ENCODE results near the gene BTN1A1. TPM values are rescaled to one million over a fixed set of nuclear protein-coding genes. Genes with fewer than 3 reads are reported as not detected.
A peak's percentile ranks its signal among the peaks of the same experiment; 100 is the strongest.

BTN1A1 gene
- polyA plus RNA-seq, 1 experiment = not detected

GRCh38 chr6:26553264-26553634 lies 53.1 kb downstream of the BTN1A1 start:
- ChIA-PET CTCF (interaction anchor here (0.7 to 2.4 kb wide), 5 partner anchors 15 to 211 kb away, joined by 3 to 10 read pairs (median 6); no protein-coding TSS in a partner anchor), POLR2A (interaction anchor here (0.6 to 1.2 kb wide), 3 partner anchors 16 to 508 kb away, joined by 3 to 4 read pairs (median 3); a partner anchor contains a TSS)
- TF ChIP-seq, protein P1, sequence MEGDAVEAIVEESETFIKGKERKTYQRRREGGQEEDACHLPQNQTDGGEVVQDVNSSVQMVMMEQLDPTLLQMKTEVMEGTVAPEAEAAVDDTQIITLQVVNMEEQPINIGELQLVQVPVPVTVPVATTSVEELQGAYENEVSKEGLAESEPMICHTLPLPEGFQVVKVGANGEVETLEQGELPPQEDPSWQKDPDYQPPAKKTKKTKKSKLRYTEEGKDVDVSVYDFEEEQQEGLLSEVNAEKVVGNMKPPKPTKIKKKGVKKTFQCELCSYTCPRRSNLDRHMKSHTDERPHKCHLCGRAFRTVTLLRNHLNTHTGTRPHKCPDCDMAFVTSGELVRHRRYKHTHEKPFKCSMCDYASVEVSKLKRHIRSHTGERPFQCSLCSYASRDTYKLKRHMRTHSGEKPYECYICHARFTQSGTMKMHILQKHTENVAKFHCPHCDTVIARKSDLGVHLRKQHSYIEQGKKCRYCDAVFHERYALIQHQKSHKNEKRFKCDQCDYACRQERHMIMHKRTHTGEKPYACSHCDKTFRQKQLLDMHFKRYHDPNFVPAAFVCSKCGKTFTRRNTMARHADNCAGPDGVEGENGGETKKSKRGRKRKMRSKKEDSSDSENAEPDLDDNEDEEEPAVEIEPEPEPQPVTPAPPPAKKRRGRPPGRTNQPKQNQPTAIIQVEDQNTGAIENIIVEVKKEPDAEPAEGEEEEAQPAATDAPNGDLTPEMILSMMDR (IDR thresholded peaks at IDR 0.05; ENCODE audit: insufficient read depth, low read depth, low read length) = no peak
- Histone ChIP-seq H3K4me3 (ENCODE audit: low read depth, low read length) (peak overlapping the region; percentile 35), H3K36me3 (ENCODE audit: control insufficient read depth, insufficient read depth, low read length) (no peaks in the 10 kb centered on the region), H3K27me3 (ENCODE audit: control insufficient read depth, insufficient read depth, low read length) (no peaks in the 10 kb centered on the region)
- no peak for DNase-seq (ENCODE audit: low read depth)

GRCh38 chr6:26553635-26554446 lies 53.7 kb downstream of the BTN1A1 start:
- ChIA-PET POLR2A (interaction anchor here (0.6 to 1.2 kb wide), 4 partner anchors 16 to 330 kb away, joined by 3 to 4 read pairs (median 3); no protein-coding TSS in a partner anchor), CTCF (interaction anchor here (1.0 to 2.4 kb wide), 5 partner anchors 14 to 428 kb away, joined by 3 to 10 read pairs (median 6); no protein-coding TSS in a partner anchor)
- Histone ChIP-seq H3K36me3 (ENCODE audit: control insufficient read depth, insufficient read depth, low read length) (no peaks in the 10 kb centered on the region), H3K27me3 (ENCODE audit: control insufficient read depth, insufficient read depth, low read length) (no peaks in the 10 kb centered on the region), H3K4me3 (ENCODE audit: low read depth, low read length) (peak overlapping the region; percentile 38)
- DNase-seq (ENCODE audit: low read depth) = peak; percentile 91
- TF ChIP-seq, protein P1 (IDR thresholded peaks at IDR 0.05; ENCODE audit: insufficient read depth, low read depth, low read length) = no peak

DNA sequence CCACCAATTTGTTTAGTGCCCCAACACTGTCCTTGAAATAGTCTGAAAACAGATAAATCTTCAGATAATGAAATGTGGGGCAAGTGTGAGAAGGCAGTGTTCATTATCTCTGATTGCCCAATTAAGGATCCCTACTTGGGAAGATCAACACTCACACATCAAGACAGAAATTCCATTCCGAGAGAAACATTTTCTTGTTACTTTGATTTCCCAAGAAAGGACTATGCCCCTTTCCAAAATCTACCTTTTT lies 54.3 kb downstream of the BTN1A1 start:
- ChIA-PET POLR2A (interaction anchor here (0.6 to 1.2 kb wide), 3 partner anchors 17 to 331 kb away, joined by 3 to 4 read pairs (median 3); no protein-coding TSS in a partner anchor), CTCF (interaction anchor here (0.7 to 2.4 kb wide), 6 partner anchors 14 to 428 kb away, joined by 3 to 10 read pairs (median 5); no protein-coding TSS in a partner anchor)
- TF ChIP-seq, protein P1 (IDR thresholded peaks at IDR 0.05; ENCODE audit: insufficient read depth, low read depth, low read length) = no peak
- H3K36me3 ChIP-seq (ENCODE audit: control insufficient read depth, insufficient read depth, low read length) = no peaks in the 10 kb centered on the region
- H3K4me3 ChIP-seq (ENCODE audit: low read depth, low read length) = peak overlapping the region; percentile 38
- H3K27me3 ChIP-seq (ENCODE audit: control insufficient read depth, insufficient read depth, low read length) = no peaks in the 10 kb centered on the region
- no peak for DNase-seq (ENCODE audit: low read depth)

DNA sequence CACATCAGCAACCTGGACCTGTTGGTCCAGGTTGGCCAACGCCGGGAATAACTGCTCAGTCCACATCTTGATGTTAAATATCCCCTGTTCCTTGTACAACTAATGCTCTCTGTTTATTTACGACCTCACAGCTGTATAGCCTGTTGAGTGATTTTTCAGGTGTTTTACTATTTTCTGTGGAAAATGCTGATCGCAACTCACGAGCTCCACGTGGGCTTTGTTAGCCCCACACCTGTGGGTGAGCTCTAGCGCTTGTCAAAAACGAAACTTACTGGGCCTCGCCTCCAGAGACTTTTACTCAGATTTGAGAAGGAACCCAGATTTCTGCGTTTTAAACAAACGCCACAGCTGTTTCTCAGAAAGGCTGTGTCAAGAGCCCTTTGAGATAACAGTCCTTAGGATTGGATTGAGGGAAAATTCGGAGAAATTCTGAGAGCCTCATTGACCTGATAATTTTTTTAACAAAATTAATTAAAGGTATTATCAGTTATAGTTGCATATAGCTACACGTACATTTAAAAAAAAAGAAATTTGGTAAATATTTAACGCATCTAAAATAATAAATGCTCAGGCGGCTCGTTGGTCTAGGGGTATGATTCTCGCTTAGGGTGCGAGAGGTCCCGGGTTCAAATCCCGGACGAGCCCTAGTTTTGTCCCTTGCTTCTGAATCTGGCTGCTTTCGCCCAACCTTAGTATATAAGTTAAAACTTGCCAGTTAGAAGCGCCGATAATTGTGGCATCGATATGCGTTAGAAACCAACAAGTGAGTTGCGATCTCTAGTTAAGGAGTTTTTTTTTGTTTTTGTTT lies 54.8 kb downstream of the BTN1A1 start:
- ChIA-PET POLR2A (interaction anchor here (0.6 kb wide), 1 partner anchor 331 kb away, joined by 3 read pairs; no protein-coding TSS in a partner anchor), CTCF (interaction anchor here (0.5 to 2.4 kb wide), 8 partner anchors 14 to 429 kb away, joined by 3 to 10 read pairs (median 6); partner anchors contain the start of gene HMGN4)
- DNase-seq (ENCODE audit: low read depth) = no peak
- Histone ChIP-seq H3K27me3 (ENCODE audit: control insufficient read depth, insufficient read depth, low read length) (no peaks in the 10 kb centered on the region), H3K36me3 (ENCODE audit: control insufficient read depth, insufficient read depth, low read length) (no peaks in the 10 kb centered on the region), H3K4me3 (ENCODE audit: low read depth, low read length) (peak overlapping the region; percentile 38)
- TF ChIP-seq, protein P1 (IDR thresholded peaks at IDR 0.05; ENCODE audit: insufficient read depth, low read depth, low read length) = no peak
